HepG2 (cell line): ENCODE results near the gene SLC13A3. TPM values are rescaled to one million over a fixed set of nuclear protein-coding genes. Genes with fewer than 3 reads are reported as not detected.

Experiments used
- MED1 ChIP-seq: sonication (generic); formaldehyde crosslinking; IDR thresholded peaks from 2 replicates; pipeline ENCODE4 v1.4.0; 2020; ENCODE audit warnings: missing genetic modification reagents
- REST ChIP-seq, 2 experiments: IDR thresholded peaks; 2 replicates each; pipeline ENCODE4 v1.6.1; 2011 to 2012; ENCODE audit warnings: low read length in 2 of 2, borderline replicate concordance in 1 of 2, low read depth in 1 of 2, mild to moderate bottlenecking in 1 of 2, moderate library complexity in 1 of 2
- SALL1 ChIP-seq: sonication (generic); formaldehyde crosslinking; IDR thresholded peaks from 2 replicates; pipeline ENCODE4 v1.8.0; 2022; ENCODE audit warnings: mild to moderate bottlenecking, missing genetic modification reagents
- SAP130 ChIP-seq: IDR thresholded peaks from 2 replicates; pipeline ENCODE4 v1.6.1; 2016; ENCODE audit warnings: low read depth
- SETDB1 ChIP-seq: sonication (generic); formaldehyde crosslinking; IDR thresholded peaks from 2 replicates; pipeline ENCODE4 v1.5.1; 2020; ENCODE audit warnings: missing genetic modification reagents, mild to moderate bottlenecking, borderline replicate concordance
- SMC3 ChIP-seq: IDR thresholded peaks from 2 replicates; pipeline ENCODE4 v1.6.1; 2011; ENCODE audit warnings: low read length, improper control_type of control experiment
- SMYD3 ChIP-seq: sonication (generic); formaldehyde crosslinking; IDR thresholded peaks from 2 replicates; pipeline ENCODE4 v1.8.1; 2023; ENCODE audit warnings: mild to moderate bottlenecking, missing genetic modification reagents
- SP140L ChIP-seq: sonication (generic); formaldehyde crosslinking; IDR thresholded peaks from 2 replicates; pipeline ENCODE4 v1.4.0; 2020; ENCODE audit warnings: missing genetic modification reagents, borderline replicate concordance
- WIZ ChIP-seq: sonication (generic); formaldehyde crosslinking; IDR thresholded peaks from 2 replicates; pipeline ENCODE4 v1.5.1; 2020; ENCODE audit warnings: mild to moderate bottlenecking, missing genetic modification reagents
- ZFP36L2 ChIP-seq: sonication (generic); formaldehyde crosslinking; IDR thresholded peaks from 2 replicates; pipeline ENCODE4 v1.4.0; 2020; ENCODE audit warnings: missing genetic modification reagents
- ZNF441 ChIP-seq: sonication (generic); formaldehyde crosslinking; IDR thresholded peaks from 2 replicates; pipeline ENCODE4 v1.7.0; 2021; ENCODE audit warnings: missing genetic modification reagents, borderline replicate concordance
- ZNF446 ChIP-seq: sonication (generic); formaldehyde crosslinking; IDR thresholded peaks from 2 replicates; pipeline ENCODE4 v1.5.0; 2020; ENCODE audit warnings: mild to moderate bottlenecking, missing genetic modification reagents
- ZNF550 ChIP-seq: sonication (generic); formaldehyde crosslinking; IDR thresholded peaks from 2 replicates; pipeline ENCODE4 v1.4.0; 2020; ENCODE audit warnings: mild to moderate bottlenecking, missing genetic modification reagents, borderline replicate concordance
- ZNF781 ChIP-seq: sonication (generic); formaldehyde crosslinking; IDR thresholded peaks from 2 replicates; pipeline ENCODE4 v1.5.1; 2020; ENCODE audit warnings: borderline replicate concordance, mild to moderate bottlenecking, missing genetic modification reagents; ENCODE audit errors: not compliant biosample characterization
- ZSCAN12 ChIP-seq: sonication (generic); formaldehyde crosslinking; IDR thresholded peaks from 2 replicates; pipeline ENCODE4 v1.9.0; 2021; ENCODE audit warnings: mild to moderate bottlenecking, missing genetic modification reagents
- polyA plus RNA-seq, 8 experiments: library from polyadenylated mRNA; depleted of rRNA in 3 of 8; stranded (reverse) in 7 of 8; unstranded in 1 of 8; fragments of >200 nt; fragmentation: Illumina TruSeq in 4 of 8; extraction: Trizol in 4 of 8; gene quantifications; 2 replicates each; pipeline versions ENCODE4 v1.2.1 to v1.2.3, GENCODE V29; 2011 to 2016; ENCODE audit warnings: low read depth in 4 of 8, missing spikeins in 1 of 8, mixed read lengths in 1 of 8; ENCODE audit not compliant: insufficient read depth in 1 of 8
- total RNA-seq, 5 experiments: library from RNA; depleted of rRNA; stranded (reverse); fragments of >200 nt; fragmentation: Illumina TruSeq; extraction: Trizol; gene quantifications; 2 replicates each; pipeline ENCODE4 v1.2.3, GENCODE V29; 2016; ENCODE audit warnings: low read depth in 1 of 5
- TF ChIP-seq, protein P1 (sequence below): sonication (generic); formaldehyde crosslinking; IDR thresholded peaks from 2 replicates; pipeline ENCODE4 v1.4.0; 2020; ENCODE audit warnings: missing genetic modification reagents
- TF ChIP-seq, protein P2 (sequence below): sonication (generic); formaldehyde crosslinking; IDR thresholded peaks from 2 replicates; pipeline ENCODE4 v1.8.1; 2022; ENCODE audit warnings: mild to moderate bottlenecking, missing genetic modification reagents
- TF ChIP-seq, protein P3 (sequence below): sonication (generic); formaldehyde crosslinking; IDR thresholded peaks from 2 replicates; pipeline ENCODE4 v1.4.0; 2020; ENCODE audit warnings: missing genetic modification reagents, borderline replicate concordance

SLC13A3 gene
- total and polyA plus RNA-seq, 2 of the 13 experiments (the other 11 are each of a cell fraction or from before 2014, with no cell fraction given) = 66.5 to 76.0 TPM

GRCh38 chr20:46523696-46524328 is 127.4 kb downstream of the SLC13A3 start (continued):
- TF ChIP-seq, protein P1, sequence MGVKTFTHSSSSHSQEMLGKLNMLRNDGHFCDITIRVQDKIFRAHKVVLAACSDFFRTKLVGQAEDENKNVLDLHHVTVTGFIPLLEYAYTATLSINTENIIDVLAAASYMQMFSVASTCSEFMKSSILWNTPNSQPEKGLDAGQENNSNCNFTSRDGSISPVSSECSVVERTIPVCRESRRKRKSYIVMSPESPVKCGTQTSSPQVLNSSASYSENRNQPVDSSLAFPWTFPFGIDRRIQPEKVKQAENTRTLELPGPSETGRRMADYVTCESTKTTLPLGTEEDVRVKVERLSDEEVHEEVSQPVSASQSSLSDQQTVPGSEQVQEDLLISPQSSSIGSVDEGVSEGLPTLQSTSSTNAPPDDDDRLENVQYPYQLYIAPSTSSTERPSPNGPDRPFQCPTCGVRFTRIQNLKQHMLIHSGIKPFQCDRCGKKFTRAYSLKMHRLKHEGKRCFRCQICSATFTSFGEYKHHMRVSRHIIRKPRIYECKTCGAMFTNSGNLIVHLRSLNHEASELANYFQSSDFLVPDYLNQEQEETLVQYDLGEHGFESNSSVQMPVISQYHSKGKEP = peak; percentile 66; the same call in 1 of the 2 replicates
- TF ChIP-seq, protein P2, sequence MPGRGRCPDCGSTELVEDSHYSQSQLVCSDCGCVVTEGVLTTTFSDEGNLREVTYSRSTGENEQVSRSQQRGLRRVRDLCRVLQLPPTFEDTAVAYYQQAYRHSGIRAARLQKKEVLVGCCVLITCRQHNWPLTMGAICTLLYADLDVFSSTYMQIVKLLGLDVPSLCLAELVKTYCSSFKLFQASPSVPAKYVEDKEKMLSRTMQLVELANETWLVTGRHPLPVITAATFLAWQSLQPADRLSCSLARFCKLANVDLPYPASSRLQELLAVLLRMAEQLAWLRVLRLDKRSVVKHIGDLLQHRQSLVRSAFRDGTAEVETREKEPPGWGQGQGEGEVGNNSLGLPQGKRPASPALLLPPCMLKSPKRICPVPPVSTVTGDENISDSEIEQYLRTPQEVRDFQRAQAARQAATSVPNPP (CRISPR knock-in tag) = 0 out of 2 replicates have a peak, but pooled peaks have one; percentile 46
- TF ChIP-seq ZFP36L2 (0 out of 2 replicates have a peak, but pooled peaks have one; percentile 54), MED1 (CRISPR knock-in tag) (peak; percentile 29; the same call in 1 of the 2 replicates), SALL1 (CRISPR knock-in tag) (no peak; the same call in 1 of the 2 replicates), ZNF781 (no peak), ZNF550 (no peak), ZSCAN12 (CRISPR knock-in tag) (no peak), SP140L (CRISPR knock-in tag) (no peak), SMYD3 (CRISPR knock-in tag) (no peak), ZNF446 (CRISPR knock-in tag) (no peak), ZNF441 (CRISPR knock-in tag) (peak; percentile 43; the same call in 1 of the 2 replicates), SMC3 (peak; percentile 36; the same call in 1 of the 2 replicates), SETDB1 (CRISPR knock-in tag) (no peak), WIZ (peak; percentile 84; the same call in 1 of the 2 replicates), REST (IDR thresholded peaks at IDR 0.05; ENCODE audit: borderline replicate concordance in 1 of 2, low read depth in 1 of 2, low read length in 2 of 2) (peak; percentile 78 to 98), SAP130 (CRISPR knock-in tag) (peak; percentile 29)
- TF ChIP-seq, protein P3, sequence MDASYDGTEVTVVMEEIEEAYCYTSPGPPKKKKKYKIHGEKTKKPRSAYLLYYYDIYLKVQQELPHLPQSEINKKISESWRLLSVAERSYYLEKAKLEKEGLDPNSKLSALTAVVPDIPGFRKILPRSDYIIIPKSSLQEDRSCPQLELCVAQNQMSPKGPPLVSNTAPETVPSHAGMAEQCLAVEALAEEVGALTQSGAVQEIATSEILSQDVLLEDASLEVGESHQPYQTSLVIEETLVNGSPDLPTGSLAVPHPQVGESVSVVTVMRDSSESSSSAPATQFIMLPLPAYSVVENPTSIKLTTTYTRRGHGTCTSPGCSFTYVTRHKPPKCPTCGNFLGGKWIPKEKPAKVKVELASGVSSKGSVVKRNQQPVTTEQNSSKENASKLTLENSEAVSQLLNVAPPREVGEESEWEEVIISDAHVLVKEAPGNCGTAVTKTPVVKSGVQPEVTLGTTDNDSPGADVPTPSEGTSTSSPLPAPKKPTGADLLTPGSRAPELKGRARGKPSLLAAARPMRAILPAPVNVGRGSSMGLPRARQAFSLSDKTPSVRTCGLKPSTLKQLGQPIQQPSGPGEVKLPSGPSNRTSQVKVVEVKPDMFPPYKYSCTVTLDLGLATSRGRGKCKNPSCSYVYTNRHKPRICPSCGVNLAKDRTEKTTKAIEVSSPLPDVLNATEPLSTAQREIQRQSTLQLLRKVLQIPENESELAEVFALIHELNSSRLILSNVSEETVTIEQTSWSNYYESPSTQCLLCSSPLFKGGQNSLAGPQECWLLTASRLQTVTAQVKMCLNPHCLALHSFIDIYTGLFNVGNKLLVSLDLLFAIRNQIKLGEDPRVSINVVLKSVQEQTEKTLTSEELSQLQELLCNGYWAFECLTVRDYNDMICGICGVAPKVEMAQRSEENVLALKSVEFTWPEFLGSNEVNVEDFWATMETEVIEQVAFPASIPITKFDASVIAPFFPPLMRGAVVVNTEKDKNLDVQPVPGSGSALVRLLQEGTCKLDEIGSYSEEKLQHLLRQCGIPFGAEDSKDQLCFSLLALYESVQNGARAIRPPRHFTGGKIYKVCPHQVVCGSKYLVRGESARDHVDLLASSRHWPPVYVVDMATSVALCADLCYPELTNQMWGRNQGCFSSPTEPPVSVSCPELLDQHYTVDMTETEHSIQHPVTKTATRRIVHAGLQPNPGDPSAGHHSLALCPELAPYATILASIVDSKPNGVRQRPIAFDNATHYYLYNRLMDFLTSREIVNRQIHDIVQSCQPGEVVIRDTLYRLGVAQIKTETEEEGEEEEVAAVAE = 0 out of 2 replicates have a peak, but pooled peaks have one; percentile 26
